HT1080 (cell line): ENCODE results near the gene IYD. TPM values are rescaled to one million over a fixed set of nuclear protein-coding genes. Genes with fewer than 3 reads are reported as not detected.

Source experiments
- DNase-seq: peaks from one replicate; pipeline ENCODE4 v3.0.0-alpha.2; 2015; ENCODE audit warnings: low read depth
- total RNA-seq: library from RNA; depleted of rRNA; stranded (reverse); fragments of >200 nt; shearing (Covaris generic); gene quantifications from 2 replicates; pipeline ENCODE4 v1.2.3, GENCODE V29; 2014

IYD gene
- total RNA-seq, 1 experiment from 2014 or later: 0.02 TPM

- no peak for DNase-seq
Observed at GRCh38 chr6:150394899-150395295, 26.1 kb downstream of the IYD start.

- DNase-seq: peak; percentile 55
Observed at GRCh38 chr6:150395388-150396009, 26.7 kb downstream of the IYD start.

GRCh38 chr6:150403458-150404246 is 34.8 kb downstream of the IYD start:
- DNase-seq: peak; percentile 64

GRCh38 chr6:150406948-150407347 is 38.1 kb downstream of the IYD start:
- no peak for DNase-seq

- DNase-seq: no peak
Observed at GRCh38 chr6:150408842-150409241, 40.0 kb downstream of the IYD start.

- no peak for DNase-seq
Observed at GRCh38 chr6:150409576-150410066, 40.8 kb downstream of the IYD start.

GRCh38 chr6:150410399-150410798 is 41.6 kb downstream of the IYD start:
- DNase-seq: no peak

- no peak for DNase-seq
Observed at GRCh38 chr6:150410906-150411305, 42.1 kb downstream of the IYD start.

GRCh38 chr6:150412221-150412620 is 43.4 kb downstream of the IYD start:
- no peak for DNase-seq

GRCh38 chr6:150413198-150413597 is 44.4 kb downstream of the IYD start:
- no peak for DNase-seq

- DNase-seq: no peak
Observed at GRCh38 chr6:150413781-150414281, 45.0 kb downstream of the IYD start.

- DNase-seq: no peak
Observed at GRCh38 chr6:150416128-150416527, 47.3 kb downstream of the IYD start.

GRCh38 chr6:150417250-150417649 is 48.4 kb downstream of the IYD start:
- no peak for DNase-seq

GRCh38 chr6:150417899-150418826 is 49.4 kb downstream of the IYD start:
- DNase-seq: peak; percentile 63

GRCh38 chr6:150418827-150419594 is 50.2 kb downstream of the IYD start:
- DNase-seq: peak; percentile 39

- no peak for DNase-seq
Observed at GRCh38 chr6:150420428-150420827, 51.6 kb downstream of the IYD start.

- no peak for DNase-seq
Observed at GRCh38 chr6:150420926-150421325, 52.1 kb downstream of the IYD start.

- no peak for DNase-seq
Observed at GRCh38 chr6:150425508-150425907, 56.7 kb downstream of the IYD start.

GRCh38 chr6:150426198-150426597 is 57.4 kb downstream of the IYD start:
- DNase-seq: no peak

- no peak for DNase-seq
Observed at GRCh38 chr6:150427037-150427602, 58.3 kb downstream of the IYD start.
